Psoas muscle (tissue), 8 donors: ENCODE data around the gene CLTCL1. TPM values are rescaled to one million over a fixed set of nuclear protein-coding genes. Genes with fewer than 3 reads are reported as not detected.

Experiments used
- ATAC-seq, 4 donors: fragments of 200-7000 bp; cut with Tn5 transposase; one replicate each; pipeline ENCODE4 v1.9.1; 2020; ENCODE audit warnings: moderate library complexity in 3 of 4, mild to moderate bottlenecking in 2 of 4
- DNase-seq, 2 donors: peaks; one replicate each; pipeline ENCODE4 v3.0.0-alpha.2; 2020
- H3K27ac ChIP-seq: fragments of 200-600 bp; one replicate; pipeline ENCODE4 v1.8.0; 2022
- H3K27me3 ChIP-seq, 3 donors: fragments of 200-600 bp in 1 of 3; one replicate each; pipeline versions ENCODE4 v1.6.1 to v1.8.0; 2013 to 2022; ENCODE audit warnings: low read length in 2 of 3, mild to moderate bottlenecking in 2 of 3, moderate library complexity in 1 of 3; ENCODE audit not compliant: insufficient read depth in 3 of 3
- H3K36me3 ChIP-seq, 2 donors: fragments of 200-600 bp in 1 of 2; one replicate each; pipeline versions ENCODE4 v1.6.1 to v1.8.0; 2013 to 2022; ENCODE audit warnings: low read depth in 1 of 2, mild to moderate bottlenecking in 1 of 2, moderate library complexity in 1 of 2; ENCODE audit not compliant: insufficient read depth in 1 of 2
- H3K4me1 ChIP-seq: fragments of 200-600 bp; one replicate; pipeline ENCODE4 v1.8.0; 2022
- H3K4me3 ChIP-seq: fragments of 200-600 bp; one replicate; pipeline ENCODE4 v1.8.0; 2022; ENCODE audit warnings: mild to moderate bottlenecking
- H3K9me3 ChIP-seq: fragments of 200-600 bp; one replicate; pipeline ENCODE4 v1.8.0; 2022
- CTCF ChIP-seq: fragments of 200-600 bp; IDR thresholded peaks from one replicate; pipeline ENCODE4 v1.8.0; 2022; ENCODE audit warnings: antibody characterized with exemption
- WGBS, 3 donors: extraction: QIAGEN DNeasy Blood & Tissue Kit; methylation state at CpG; one replicate each; pipeline versions ENCODE4 v1.1.6 to v1.1.7; 2013; 5-methylcytosine and 5-hydroxymethylcytosine counted together
- intact Hi-C, 2 donors: fragments of 100-400 bp; cut with DNase I; formaldehyde crosslinking; loops; one replicate each; pipeline versions ENCODE4 v1.11.0 to v1.14.2; 2022
- long read RNA-seq, 2 donors: library from polyadenylated mRNA; unstranded; transcript quantifications; one replicate each; pipeline ENCODE4 v2.0.0, GENCODE V29; 2021
- polyA plus RNA-seq, 3 donors: library from polyadenylated mRNA; stranded (reverse); fragments of 200-250 nt; gene quantifications; one replicate each; pipeline ENCODE4 v1.2.3, GENCODE V29; 2013
- total RNA-seq, 4 donors: library from RNA; stranded (reverse); fragmentation: NEBNext Ultra II Directional in 2 of 4; extraction: Animal tissue kit (Norgen Biotek cat#: 25700) in 2 of 4; gene quantifications; one replicate each; pipeline versions ENCODE4 v1.2.1 to v1.2.4, GENCODE V29; 2021 to 2023
- donor health status: healthy with polysubstance abuse.
- donor health status: DM: no; HTN: no; CAD: no; lungs with moderate emphysema.
- donor health status: Bipolar disorder and iron deficiency.
- donor health status: healthy.
- donor health status: DM: yes; HTN: yes; CAD: no.
- donor health status: DM: no; HTN: no; CAD: no.
- donor health status: DM: no; HTN: no; CAD: no.
- donor health status: DM: yes; HTN: yes; CAD: no.

The CLTCL1 gene
- total RNA-seq (100 to 1,000 TPM in 3 of 4 donors, 10 to 100 TPM in 1; 92.6 to 253 (median 126) TPM), polyA plus RNA-seq (10 to 100 TPM; 16.8 to 85.9 (median 78.5) TPM)
- long read RNA-seq, donor 1, full-length matches to known transcripts, result 64 of 165 reads
- long read RNA-seq, donor 1, partial matches to known transcripts, result 49 of 165 reads
- long read RNA-seq, donor 1, other reads (novel, unspliced or antisense), result 52 of 165 reads
- long read RNA-seq, donor 2, full-length matches to known transcripts, result 129 of 396 reads
- long read RNA-seq, donor 2, partial matches to known transcripts, result 149 of 396 reads
- long read RNA-seq, donor 2, other reads (novel, unspliced or antisense), result 118 of 396 reads

GRCh38 chr22:19291580-19292457, at the start of gene CLTCL1:
TSS of gene CLTCL1 (minus strand) at chr22:19291719. CDS start at chr22:19291641, 78 bp downstream.
- Histone ChIP-seq H3K4me1 (peaks cover 37% of the 10 kb centered on the region), H3K27me3 (no peaks in the 10 kb centered on the region), H3K36me3 (no peaks in the 10 kb centered on the region), H3K9me3 (no peaks in the 10 kb centered on the region), H3K4me3 (peak within 1 kb of the TSS; percentile 92), H3K27ac (peak within 1 kb of the TSS; percentile 97)
- 1 to 2% (median 2%) methylated on average over 43 to 73 of the region's 74 CpGs for WGBS, 3 donors
- intact Hi-C loops, result loop anchor here (5.0 to 10.0 kb wide), 3 partner anchors 153 to 183 kb away; partner anchors contain the start of genes C22orf39 (in 2 of the 2), CDC45 (in 1 of the 2) and UFD1 (in 1 of the 2)
- no peak for TF ChIP-seq CTCF
- ATAC-seq (peak; percentile 31 to 44 (median 36)), DNase-seq (peak; percentile 88 to 94)

GRCh38 chr22:19337137-19337536, 45.6 kb upstream of the CLTCL1 start:
- no peak for DNase-seq
- TF ChIP-seq CTCF, result no peak
- ATAC-seq, result no peak
- Histone ChIP-seq H3K4me1 (no peaks in the 10 kb centered on the region), H3K9me3 (peaks cover 33% of the 10 kb centered on the region), H3K27ac (no peak overlapping the region), H3K4me3 (no peak overlapping the region), H3K27me3 (no peaks in the 10 kb centered on the region), H3K36me3 (peaks cover 4 to 43% of the 10 kb centered on the region in 2 donors)
- intact Hi-C loops, result no loop called here
- WGBS, 3 donors, result 99 to 100% (median 99%) methylated on average over 2 of the region's 2 CpGs

DNA sequence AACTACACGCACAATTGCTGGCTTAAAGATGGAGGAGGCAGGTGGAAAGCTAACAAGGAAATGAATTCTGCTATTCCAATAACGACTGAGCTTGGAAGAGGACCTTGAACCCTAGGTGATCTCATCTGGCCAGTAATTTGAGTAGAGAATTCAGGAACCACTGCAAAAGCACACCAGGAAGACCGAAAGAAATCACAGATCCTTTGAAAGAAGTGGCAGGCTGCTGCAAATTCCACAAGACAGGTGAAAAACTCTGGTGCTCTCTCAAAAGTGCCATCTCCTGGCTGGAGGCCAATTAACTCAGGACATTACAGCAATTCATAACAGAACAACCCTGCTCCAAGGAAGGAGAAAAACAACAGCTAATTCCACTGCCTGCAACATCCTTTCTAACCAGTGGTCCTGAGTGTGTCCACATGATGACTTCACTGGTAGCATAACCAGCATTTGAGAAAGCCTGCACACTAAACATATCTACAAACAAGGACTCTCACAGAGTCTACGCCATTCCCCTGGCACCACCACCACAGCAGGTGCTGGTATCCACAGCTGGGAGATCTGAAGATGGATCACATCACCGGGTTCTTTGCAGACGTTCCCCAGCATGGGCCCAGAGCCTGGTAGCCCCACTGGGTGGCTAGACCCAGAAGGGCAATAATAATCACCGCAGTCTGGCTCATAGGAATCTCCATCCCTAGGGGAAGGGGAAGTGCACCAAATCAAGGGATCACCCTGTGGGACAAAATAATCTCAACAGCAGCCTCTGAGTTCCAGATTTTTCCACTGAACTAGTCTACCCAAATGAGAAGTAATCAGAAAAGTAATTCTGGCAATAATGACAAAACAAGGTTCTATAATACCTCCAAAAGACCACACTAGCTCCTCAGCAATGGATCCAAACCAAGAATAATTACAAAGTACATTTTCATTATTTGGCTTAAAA, 44.9 kb upstream of the CLTCL1 start:
- H3K4me3 ChIP-seq, result no peak overlapping the region
- H3K27ac ChIP-seq, result no peak overlapping the region
- 83 to 97% (median 90%) methylated on average over 7 of the region's 7 CpGs for WGBS, 3 donors
- H3K4me1 ChIP-seq, result no peaks in the 10 kb centered on the region
- H3K36me3 ChIP-seq, result peaks cover 4 to 50% of the 10 kb centered on the region in 2 donors
- intact Hi-C loops, result no loop called here
- DNase-seq, result no peak
- no peak for TF ChIP-seq CTCF
- ATAC-seq, result peak in 1 of 4 donors; percentile 27
- H3K27me3 ChIP-seq, result no peaks in the 10 kb centered on the region
- H3K9me3 ChIP-seq, result peaks cover 33% of the 10 kb centered on the region

- Histone ChIP-seq H3K27me3 (no peaks in the 10 kb centered on the region), H3K4me1 (no peaks in the 10 kb centered on the region), H3K27ac (no peak overlapping the region), H3K4me3 (no peak overlapping the region), H3K9me3 (peaks cover 21% of the 10 kb centered on the region), H3K36me3 (peaks cover 4 to 63% of the 10 kb centered on the region in 2 donors)
- no peak for TF ChIP-seq CTCF
- 98 to 99% (median 98%) methylated on average over 5 of the region's 5 CpGs for WGBS, 3 donors
- intact Hi-C loops, result no loop called here
- DNase-seq, result no peak
- no peak for ATAC-seq
Measured at GRCh38 chr22:19331975-19332374, 40.5 kb upstream of the CLTCL1 start.
